Fibroblast of pulmonary artery (primary cell): Measurements from ENCODE around the gene CORO2B.
A peak's percentile ranks its signal among the peaks of the same experiment; 100 is the strongest.

Experiments
- DNase-seq: peaks from one replicate; pipeline ENCODE4 v3.0.0-alpha.2; 2010; ENCODE audit warnings: low read depth
- H3K4me3 ChIP-seq: replicated peaks from 2 replicates; pipeline ENCODE4 v1.5.1; 2011; ENCODE audit warnings: low read depth, mild to moderate bottlenecking, control low read depth, low read length, moderate library complexity
- TF ChIP-seq, protein P1 (sequence below): IDR thresholded peaks from 2 replicates; pipeline ENCODE4 v1.5.1; 2011; ENCODE audit warnings: mild to moderate bottlenecking, control low read depth, low read length, inconsistent platforms; ENCODE audit errors: missing control alignments

Gene CORO2B

DNA sequence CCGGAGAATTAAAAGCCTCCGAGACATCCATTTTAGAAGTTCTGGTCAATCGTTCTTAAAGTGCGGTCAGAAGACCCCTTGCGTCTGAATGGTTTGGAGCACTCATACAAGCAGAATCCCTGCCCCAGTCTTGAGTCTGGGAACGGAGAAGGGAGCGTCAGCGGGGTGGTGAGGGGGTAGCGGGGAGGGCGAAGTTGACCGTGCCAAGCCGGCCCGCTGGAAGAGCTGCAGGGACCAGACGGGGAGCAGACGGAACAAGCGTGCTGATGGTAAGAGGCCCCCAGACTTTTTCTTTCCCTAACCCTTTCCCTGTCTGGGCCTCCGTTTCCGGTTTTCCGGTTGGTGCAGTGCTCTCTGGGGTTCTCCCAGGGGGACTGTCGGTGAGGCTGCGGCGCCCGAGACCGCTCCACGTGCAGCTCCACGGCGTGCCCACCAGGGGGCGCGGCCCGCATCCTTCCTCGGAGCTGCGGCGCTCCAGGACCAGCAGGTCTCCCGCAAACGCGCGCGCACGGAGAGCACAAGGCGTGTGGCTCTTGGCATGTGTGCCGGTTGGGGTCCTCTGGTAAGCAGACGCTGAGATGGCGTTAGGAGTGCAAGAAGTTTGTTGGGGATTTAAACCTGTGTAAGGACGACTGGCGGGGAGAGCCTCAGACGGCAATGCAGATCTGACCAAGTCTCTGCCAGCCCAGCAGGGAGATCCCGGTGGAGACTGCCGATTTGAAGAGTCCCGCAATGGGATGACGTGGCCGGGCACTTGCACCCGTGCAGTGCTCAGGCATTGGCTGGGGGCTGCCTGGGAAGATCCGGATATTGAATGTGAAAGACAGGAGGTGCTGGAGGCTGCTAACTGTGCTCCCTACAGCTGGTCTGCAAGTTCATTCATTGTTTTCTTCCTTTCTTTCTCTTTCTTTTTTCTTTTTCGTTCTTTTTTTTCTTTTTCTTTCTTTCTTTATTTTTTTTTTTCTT, 19.2 kb upstream of the CORO2B start:
- H3K4me3 ChIP-seq: peak overlapping the region; percentile 53
- DNase-seq: peak; percentile 80

DNA sequence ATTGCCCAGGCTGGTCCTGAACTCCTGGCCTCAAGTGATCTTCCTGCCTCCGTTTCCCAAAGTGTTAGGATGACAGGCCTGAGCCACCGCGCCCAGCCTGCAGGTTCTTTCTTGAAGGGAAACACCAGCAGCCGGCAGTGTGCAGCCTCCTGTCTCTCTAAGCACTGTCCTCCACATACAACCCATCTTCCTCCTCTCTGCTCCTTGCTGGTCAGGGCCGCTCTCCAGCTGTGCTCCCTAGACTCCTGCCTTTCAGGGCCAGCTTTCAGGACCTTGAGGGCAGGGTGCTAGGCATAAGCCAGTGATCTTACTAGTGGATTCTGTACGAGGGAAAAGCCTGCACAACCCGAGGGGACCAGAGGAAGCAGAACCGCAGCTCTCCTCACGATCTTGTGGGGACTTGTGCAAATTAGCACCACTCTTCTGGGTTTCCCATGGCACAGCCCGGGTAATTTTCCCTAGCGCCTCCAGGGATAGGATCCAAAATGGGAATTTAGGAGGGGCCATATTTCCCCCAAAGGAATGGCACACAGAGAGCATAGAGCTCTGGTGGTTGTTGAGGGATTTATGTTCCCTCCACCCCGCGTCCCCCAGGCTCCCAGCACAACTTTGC, 18.2 kb upstream of the CORO2B start:
- H3K4me3 ChIP-seq: no peak overlapping the region
- DNase-seq: no peak
- TF ChIP-seq, protein P1, sequence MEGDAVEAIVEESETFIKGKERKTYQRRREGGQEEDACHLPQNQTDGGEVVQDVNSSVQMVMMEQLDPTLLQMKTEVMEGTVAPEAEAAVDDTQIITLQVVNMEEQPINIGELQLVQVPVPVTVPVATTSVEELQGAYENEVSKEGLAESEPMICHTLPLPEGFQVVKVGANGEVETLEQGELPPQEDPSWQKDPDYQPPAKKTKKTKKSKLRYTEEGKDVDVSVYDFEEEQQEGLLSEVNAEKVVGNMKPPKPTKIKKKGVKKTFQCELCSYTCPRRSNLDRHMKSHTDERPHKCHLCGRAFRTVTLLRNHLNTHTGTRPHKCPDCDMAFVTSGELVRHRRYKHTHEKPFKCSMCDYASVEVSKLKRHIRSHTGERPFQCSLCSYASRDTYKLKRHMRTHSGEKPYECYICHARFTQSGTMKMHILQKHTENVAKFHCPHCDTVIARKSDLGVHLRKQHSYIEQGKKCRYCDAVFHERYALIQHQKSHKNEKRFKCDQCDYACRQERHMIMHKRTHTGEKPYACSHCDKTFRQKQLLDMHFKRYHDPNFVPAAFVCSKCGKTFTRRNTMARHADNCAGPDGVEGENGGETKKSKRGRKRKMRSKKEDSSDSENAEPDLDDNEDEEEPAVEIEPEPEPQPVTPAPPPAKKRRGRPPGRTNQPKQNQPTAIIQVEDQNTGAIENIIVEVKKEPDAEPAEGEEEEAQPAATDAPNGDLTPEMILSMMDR: no peak

More for the DNA sequence above, 19.2 kb upstream of the CORO2B start:
- TF ChIP-seq, protein P1: peak; percentile 66

DNA sequence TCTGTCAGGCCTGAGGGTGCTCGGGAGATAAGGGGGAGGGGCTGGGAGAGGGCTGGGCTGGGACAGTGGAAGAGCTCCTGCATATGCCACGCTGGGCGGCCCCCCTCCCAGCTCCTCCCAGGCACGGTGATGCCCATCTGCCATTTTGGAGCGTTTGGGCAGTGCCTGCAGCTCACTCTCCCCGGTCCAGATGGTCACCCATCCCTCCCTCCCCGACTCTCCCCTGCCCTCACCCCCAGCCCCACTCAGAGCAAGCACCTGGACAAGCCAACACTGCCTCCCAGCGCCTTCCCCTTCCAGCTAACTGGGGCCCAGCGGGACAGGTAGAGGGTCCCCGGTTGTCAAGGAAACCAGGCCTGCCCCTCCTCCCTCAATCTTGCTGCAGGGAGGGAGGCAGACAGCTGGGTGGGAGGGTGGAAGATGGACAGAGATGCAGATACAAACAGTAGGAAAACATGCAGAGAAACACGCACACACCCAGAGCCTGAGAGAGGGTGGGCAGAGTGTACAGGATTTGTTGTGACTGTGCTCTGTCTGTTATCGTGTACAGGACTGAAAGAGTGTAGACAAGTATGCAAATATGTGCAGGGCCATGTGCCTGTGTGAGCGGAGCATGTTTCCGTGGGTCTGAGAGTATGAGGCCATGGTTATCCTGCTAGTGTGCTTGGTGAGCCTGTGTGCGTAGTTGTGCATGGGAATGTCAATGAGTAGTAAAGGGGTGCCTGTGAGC, 17.5 kb upstream of the CORO2B start:
- no peak overlapping the region for H3K4me3 ChIP-seq
- no peak for DNase-seq
- TF ChIP-seq, protein P1: no peak

DNA sequence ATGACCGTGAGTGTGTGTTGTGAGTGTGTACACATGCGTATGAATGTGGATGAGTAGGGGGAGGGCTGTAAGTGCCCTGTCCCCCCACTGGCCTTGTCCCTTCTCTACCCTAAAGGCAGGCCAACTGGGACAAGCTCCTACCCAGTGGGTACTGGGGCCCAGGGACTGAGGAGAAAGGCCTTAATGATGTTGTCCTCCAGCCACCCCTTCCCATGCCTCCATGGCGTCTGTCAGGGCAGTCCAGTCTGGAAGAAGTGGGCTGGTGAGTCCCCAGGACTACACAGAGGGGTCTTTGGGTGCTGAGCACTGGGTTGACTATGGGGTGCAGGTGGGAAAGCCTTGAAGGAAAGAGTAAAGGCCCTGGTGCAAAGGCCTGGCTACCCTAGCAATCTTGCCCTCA, 16.9 kb upstream of the CORO2B start:
- no peak overlapping the region for H3K4me3 ChIP-seq
- no peak for DNase-seq
- TF ChIP-seq, protein P1: no peak

DNA sequence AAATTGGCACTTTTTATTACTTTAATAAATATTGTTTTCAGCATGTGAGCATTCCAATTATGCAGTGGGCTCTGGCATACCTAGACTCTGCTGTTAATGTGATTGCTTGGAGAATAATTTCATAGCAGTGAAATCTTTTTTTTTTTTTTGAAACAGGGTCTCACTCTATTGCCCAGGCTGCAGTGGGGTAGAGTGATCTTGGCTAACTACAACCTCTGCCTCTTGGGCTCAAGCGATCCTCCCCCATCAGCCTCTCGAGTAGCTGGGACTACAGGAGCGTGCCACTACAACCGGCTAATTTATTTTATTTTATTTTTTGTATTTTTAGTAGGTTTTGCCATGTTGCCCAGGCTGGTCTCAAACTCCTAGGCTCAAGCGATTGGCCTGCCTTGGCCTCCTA, 14.6 kb upstream of the CORO2B start:
- H3K4me3 ChIP-seq: no peak overlapping the region
- DNase-seq: no peak
- TF ChIP-seq, protein P1: no peak

DNA sequence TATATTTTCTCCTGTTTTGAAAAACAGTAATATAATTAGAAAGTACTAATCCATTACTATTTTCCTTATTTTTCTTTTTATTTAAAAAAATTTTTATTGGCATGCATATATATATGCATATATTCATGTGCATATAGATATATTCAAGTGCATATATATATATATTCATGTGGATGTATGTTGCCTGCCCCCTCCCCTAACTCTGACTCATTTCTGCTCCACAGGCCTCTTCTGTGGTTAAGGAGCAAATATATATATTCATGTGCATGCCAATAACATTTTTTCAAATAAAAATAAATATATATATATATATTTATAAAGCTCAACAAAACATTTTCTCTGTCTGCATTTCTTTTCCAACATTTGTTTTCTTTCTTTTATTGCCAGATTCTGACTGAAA, 13.6 kb upstream of the CORO2B start:
- DNase-seq: no peak
- TF ChIP-seq, protein P1: no peak
- H3K4me3 ChIP-seq: no peak overlapping the region
